Loucy (cell line): ENCODE measurements around the gene RAB5IF.

Experiments
- CTCF ChIP-seq: fragments of 200-600 bp; sonication (generic); conservative IDR thresholded peaks from 2 replicates; pipeline ENCODE4 v1.5.1; 2014; ENCODE audit warnings: mild to moderate bottlenecking, antibody characterized with exemption, low read length
- EZH2phosphoT487 ChIP-seq: fragments of 200-600 bp; IDR thresholded peaks from 2 replicates; pipeline ENCODE4 v1.6.1; 2018; ENCODE audit warnings: antibody characterized with exemption, mild to moderate bottlenecking, moderate library complexity, borderline replicate concordance

DNA sequence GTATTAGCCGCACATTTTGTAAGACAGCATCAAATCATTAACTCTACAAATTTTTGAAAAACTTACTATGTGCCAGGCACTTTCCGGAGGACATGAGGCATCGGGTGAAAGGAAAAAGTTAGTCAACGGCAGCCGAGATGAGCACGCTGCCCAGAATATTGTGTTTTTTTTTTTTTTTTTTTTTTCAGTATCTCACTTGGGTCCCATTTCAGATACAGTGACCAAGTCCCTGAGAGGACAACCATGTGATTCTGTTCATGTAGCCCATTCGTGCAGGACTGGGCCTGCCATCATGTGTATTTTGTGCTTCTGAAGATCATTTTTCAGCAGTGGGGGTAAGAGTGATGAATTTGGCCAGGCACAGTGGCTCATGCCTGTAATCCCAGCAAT, 39.1 kb downstream of the RAB5IF start:
- TF ChIP-seq CTCF (no peak), EZH2phosphoT487 (no peak)
